ENCODE results near the gene HIVEP2. TPM values are rescaled to one million over a fixed set of nuclear protein-coding genes. Genes with fewer than 3 reads are reported as not detected.

The HIVEP2 gene
- total and polyA plus RNA-seq, 4 experiments from 2014 or later, result 5.0 to 92.7 (median 56.7) TPM

DNA sequence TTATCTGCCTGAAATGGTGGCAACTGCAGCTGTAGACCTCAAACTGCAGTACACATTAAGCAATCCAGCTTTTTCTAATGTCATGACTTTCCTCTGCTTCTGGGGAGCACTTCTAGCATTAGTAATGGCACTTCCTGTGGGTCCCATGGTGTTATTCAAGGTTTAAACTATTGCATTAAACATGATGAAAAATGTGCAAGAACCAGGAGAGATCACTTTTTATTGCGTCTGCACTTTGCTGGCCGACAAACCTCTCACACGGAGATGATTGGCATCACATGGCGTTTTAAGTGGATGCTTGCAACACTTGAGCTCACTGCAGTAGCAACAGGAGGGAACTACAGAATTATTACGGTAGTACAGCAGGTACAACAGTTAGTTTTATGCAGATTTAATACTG is 148.4 kb downstream of the HIVEP2 start:
- CTCF ChIA-PET (ENCODE audit: partially characterized antibody), result interaction anchor here (1.5 kb wide), 1 partner anchor 17 kb away, joined by 5 read pairs; no protein-coding TSS in a partner anchor
- no peaks in the 10 kb centered on the region for H3K27me3 ChIP-seq (ENCODE audit: insufficient read depth, low read length)
- no peaks in the 10 kb centered on the region for H3K36me3 ChIP-seq (ENCODE audit: insufficient read depth, low read length)
- no peak overlapping the region for H3K4me3 ChIP-seq (ENCODE audit: low read length in 2 of 2)
- peaks cover 64% of the 10 kb centered on the region for H3K4me1 ChIP-seq (ENCODE audit: insufficient read depth, low read length)
- intact Hi-C loops (cut with micrococcal nuclease), result no loop called here
- no peak overlapping the region for H3K27ac ChIP-seq (ENCODE audit: low read depth, low read length)
- H3K9me3 ChIP-seq (ENCODE audit: control insufficient read depth in 1 of 2, low read length in 2 of 2), result no peaks in the 10 kb centered on the region
- no peak for DNase-seq
- Mint-ChIP-seq H3K9me3 (no peaks in the 10 kb centered on the region), H3K27me3 (no peaks in the 10 kb centered on the region), H3K36me3 (peaks cover 16 to 25% of the 10 kb centered on the region in 2 donors), H3K4me1 (peaks cover 50 to 72% (median 63%) of the 10 kb centered on the region in 4 donors), H3K27ac (peak overlapping the region in 6 of 7 donors; percentile 4 to 88 (median 25)), H3K4me3 (peak overlapping the region in 5 of 8 donors; percentile 1 to 35 (median 34))
- POLR2A ChIA-PET (ENCODE audit: partially characterized antibody), result interaction anchor here (1.0 to 2.4 kb wide), 8 partner anchors 16 to 149 kb away, joined by 3 to 5 read pairs (median 4); no protein-coding TSS in a partner anchor

DNA sequence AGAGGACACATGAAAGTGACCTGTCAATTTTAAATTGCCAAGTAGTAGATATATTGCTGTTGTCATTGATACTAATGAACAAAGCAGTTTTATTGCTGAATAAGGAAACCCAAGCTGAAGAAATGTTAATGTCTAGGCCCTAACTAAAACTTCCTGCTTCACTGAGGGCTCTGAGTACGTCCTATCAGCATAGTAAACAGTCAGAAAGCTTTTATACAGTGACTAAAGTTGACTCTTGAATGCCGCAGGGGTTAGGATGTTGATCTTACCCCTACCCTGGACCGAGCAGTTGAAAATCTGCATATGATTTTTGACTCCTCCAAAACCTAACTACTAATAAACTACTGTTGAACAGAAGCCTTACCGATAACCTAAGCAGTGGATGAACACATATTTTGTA is 149.0 kb downstream of the HIVEP2 start:
- H3K36me3 ChIP-seq (ENCODE audit: insufficient read depth, low read length), result no peaks in the 10 kb centered on the region
- intact Hi-C loops (cut with micrococcal nuclease), result no loop called here
- peak overlapping the region in 6 of 7 donors; percentile 4 to 75 (median 30) for H3K27ac Mint-ChIP-seq
- peaks cover 62% of the 10 kb centered on the region for H3K4me1 ChIP-seq (ENCODE audit: insufficient read depth, low read length)
- H3K4me1 Mint-ChIP-seq, result peaks cover 51 to 72% (median 62%) of the 10 kb centered on the region in 4 donors
- no peak for DNase-seq
- H3K27ac ChIP-seq (ENCODE audit: low read depth, low read length), result no peak overlapping the region
- no peak overlapping the region for H3K4me3 Mint-ChIP-seq
- H3K27me3 ChIP-seq (ENCODE audit: insufficient read depth, low read length), result no peaks in the 10 kb centered on the region
- H3K36me3 Mint-ChIP-seq, result peaks cover 12 to 22% of the 10 kb centered on the region in 2 donors
- H3K27me3 Mint-ChIP-seq, result no peaks in the 10 kb centered on the region
- CTCF ChIA-PET (ENCODE audit: partially characterized antibody), result interaction anchor here (0.8 to 1.5 kb wide), 2 partner anchors 17 to 25 kb away, joined by 3 to 5 read pairs; no protein-coding TSS in a partner anchor
- H3K9me3 ChIP-seq (ENCODE audit: control insufficient read depth in 1 of 2, low read length in 2 of 2), result no peaks in the 10 kb centered on the region
- no peak overlapping the region for H3K4me3 ChIP-seq (ENCODE audit: low read length in 2 of 2)
- H3K9me3 Mint-ChIP-seq, result no peaks in the 10 kb centered on the region
- POLR2A ChIA-PET (ENCODE audit: partially characterized antibody), result interaction anchor here (0.6 to 2.4 kb wide), 8 partner anchors 15 to 137 kb away, joined by 3 to 5 read pairs (median 4); no protein-coding TSS in a partner anchor

- intact Hi-C loops (cut with micrococcal nuclease), result no loop called here
- Mint-ChIP-seq H3K36me3 (peaks cover 6 to 25% of the 10 kb centered on the region in 2 donors), H3K4me1 (peaks cover 51 to 66% (median 58%) of the 10 kb centered on the region in 4 donors), H3K27me3 (no peaks in the 10 kb centered on the region), H3K4me3 (no peak overlapping the region), H3K9me3 (no peaks in the 10 kb centered on the region), H3K27ac (peak overlapping the region in 1 of 7 donors; percentile 23)
- no peak overlapping the region for H3K4me3 ChIP-seq (ENCODE audit: low read length in 2 of 2)
- H3K27me3 ChIP-seq (ENCODE audit: insufficient read depth, low read length), result no peaks in the 10 kb centered on the region
- H3K27ac ChIP-seq (ENCODE audit: low read depth, low read length), result no peak overlapping the region
- no peak for DNase-seq
- H3K9me3 ChIP-seq (ENCODE audit: control insufficient read depth in 1 of 2, low read length in 2 of 2), result no peaks in the 10 kb centered on the region
- H3K4me1 ChIP-seq (ENCODE audit: insufficient read depth, low read length), result peaks cover 57% of the 10 kb centered on the region
- no peaks in the 10 kb centered on the region for H3K36me3 ChIP-seq (ENCODE audit: insufficient read depth, low read length)
- ChIA-PET CTCF (ENCODE audit: partially characterized antibody) (interaction anchor here (0.8 to 1.7 kb wide), 3 partner anchors 11 to 27 kb away, joined by 3 to 6 read pairs (median 4); no protein-coding TSS in a partner anchor), POLR2A (ENCODE audit: partially characterized antibody) (interaction anchor here (0.6 to 2.0 kb wide), 5 partner anchors 8 to 48 kb away, joined by 3 to 5 read pairs (median 3); no protein-coding TSS in a partner anchor)
Observed at GRCh38 chr6:142794424-142794823, 150.6 kb downstream of the HIVEP2 start.

DNA sequence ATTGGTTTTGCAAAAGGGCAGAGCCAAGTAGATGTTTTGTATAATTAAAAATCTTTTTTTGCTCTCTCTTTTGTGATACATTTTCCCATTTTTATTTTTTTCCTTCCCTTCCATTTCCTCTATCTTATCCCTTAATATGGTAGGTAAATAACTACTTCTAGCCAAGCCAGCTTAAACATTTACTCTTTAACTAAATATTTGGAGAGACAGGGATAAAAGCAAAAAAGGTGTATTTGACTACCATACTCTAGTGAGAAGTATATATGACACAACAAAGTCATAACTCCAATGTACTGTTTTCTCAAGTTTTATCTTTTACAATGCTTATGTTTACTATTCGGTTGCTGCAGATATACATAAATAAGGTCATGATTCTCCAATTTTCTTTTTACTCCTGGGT is 154.7 kb downstream of the HIVEP2 start:
- intact Hi-C loops (cut with micrococcal nuclease), result no loop called here

DNA sequence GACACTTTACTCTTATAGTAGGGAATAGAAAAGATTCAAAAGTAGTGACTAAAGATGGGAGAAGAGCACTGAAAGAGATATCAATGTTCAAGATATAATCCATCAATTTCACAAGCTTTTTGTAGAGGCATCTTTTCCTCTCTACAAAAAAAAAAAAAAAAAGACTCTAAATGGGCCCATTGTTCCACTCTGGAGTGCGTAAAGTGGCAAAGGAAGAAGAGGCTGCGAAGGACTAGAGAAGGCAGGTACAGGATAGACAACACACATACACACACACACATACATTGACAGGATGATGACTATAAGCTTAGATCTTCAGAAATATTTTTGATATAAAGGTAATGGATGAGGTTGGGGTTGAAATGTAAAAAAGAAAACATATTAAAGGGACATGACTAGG is 157.6 kb downstream of the HIVEP2 start:
- Mint-ChIP-seq H3K9me3 (no peaks in the 10 kb centered on the region), H3K4me1 (peaks cover 48 to 77% (median 61%) of the 10 kb centered on the region in 4 donors), H3K36me3 (peaks cover 28 to 29% of the 10 kb centered on the region in 2 donors), H3K27ac (peak overlapping the region; percentile 3 to 92 (median 56)), H3K27me3 (no peaks in the 10 kb centered on the region), H3K4me3 (peak overlapping the region in 2 of 8 donors; percentile 16 to 35)
- Histone ChIP-seq H3K36me3 (ENCODE audit: insufficient read depth, low read length) (no peaks in the 10 kb centered on the region), H3K27ac (ENCODE audit: low read depth, low read length) (no peak overlapping the region), H3K27me3 (ENCODE audit: insufficient read depth, low read length) (no peaks in the 10 kb centered on the region), H3K4me1 (ENCODE audit: insufficient read depth, low read length) (peaks cover 74% of the 10 kb centered on the region), H3K4me3 (ENCODE audit: low read length in 2 of 2) (no peak overlapping the region), H3K9me3 (ENCODE audit: control insufficient read depth in 1 of 2, low read length in 2 of 2) (no peaks in the 10 kb centered on the region)
- DNase-seq, result no peak
- POLR2A ChIA-PET (ENCODE audit: partially characterized antibody), result interaction anchor here (1.0 to 1.3 kb wide), 3 partner anchors 18 to 33 kb away, joined by 3 to 4 read pairs (median 4); no protein-coding TSS in a partner anchor
- intact Hi-C loops (cut with micrococcal nuclease), result loop anchor here (5.0 kb wide), 1 partner anchor 35 kb away; no protein-coding TSS in a partner anchor
- CTCF ChIA-PET (ENCODE audit: partially characterized antibody), result no interaction called here

More for the DNA sequence above, 154.7 kb downstream of the HIVEP2 start:
- ChIA-PET POLR2A (ENCODE audit: partially characterized antibody) (interaction anchor here (1.0 to 1.9 kb wide), 5 partner anchors 10 to 20 kb away, joined by 3 to 5 read pairs (median 3); no protein-coding TSS in a partner anchor), CTCF (ENCODE audit: partially characterized antibody) (interaction anchor here (1.3 kb wide), 1 partner anchor 36 kb away, joined by 3 read pairs; no protein-coding TSS in a partner anchor)
- H3K9me3 ChIP-seq (ENCODE audit: control insufficient read depth in 1 of 2, low read length in 2 of 2), result no peaks in the 10 kb centered on the region
- H3K27ac ChIP-seq (ENCODE audit: low read depth, low read length), result no peak overlapping the region
- H3K4me1 ChIP-seq (ENCODE audit: insufficient read depth, low read length), result peaks cover 64% of the 10 kb centered on the region
- no peaks in the 10 kb centered on the region for H3K27me3 ChIP-seq (ENCODE audit: insufficient read depth, low read length)
- peak overlapping the region in 4 of 7 donors; percentile 12 to 74 (median 45) for H3K27ac Mint-ChIP-seq
- no peak for DNase-seq
- H3K9me3 Mint-ChIP-seq, result no peaks in the 10 kb centered on the region
- H3K4me3 Mint-ChIP-seq, result peak overlapping the region in 1 of 8 donors; percentile 34
- H3K4me3 ChIP-seq (ENCODE audit: low read length in 2 of 2), result no peak overlapping the region
- H3K36me3 ChIP-seq (ENCODE audit: insufficient read depth, low read length), result no peaks in the 10 kb centered on the region
- H3K36me3 Mint-ChIP-seq, result peaks cover 24 to 28% of the 10 kb centered on the region in 2 donors
- no peaks in the 10 kb centered on the region for H3K27me3 Mint-ChIP-seq
- peaks cover 48 to 82% (median 57%) of the 10 kb centered on the region in 4 donors for H3K4me1 Mint-ChIP-seq

DNA sequence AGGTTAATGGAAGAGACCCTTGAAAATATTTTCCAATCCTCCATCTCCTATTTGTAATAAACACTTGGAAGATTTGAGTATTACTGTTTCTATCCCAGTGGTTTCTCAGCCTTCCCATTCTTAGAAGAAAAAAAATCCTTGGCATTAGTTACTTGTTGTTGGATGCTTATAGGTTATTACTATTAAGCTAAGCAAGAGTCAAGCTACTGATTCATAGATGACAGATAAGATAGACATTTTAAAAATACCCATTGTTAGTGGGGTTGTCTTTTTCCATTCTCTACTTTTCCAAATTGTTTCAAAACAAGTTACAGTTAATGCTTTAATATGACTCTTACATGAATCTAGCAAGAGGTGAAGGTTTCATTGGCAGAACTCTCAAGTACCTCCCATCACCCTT is 158.5 kb downstream of the HIVEP2 start:
- peak overlapping the region in 2 of 8 donors; percentile 27 to 36 for H3K4me3 Mint-ChIP-seq
- H3K4me3 ChIP-seq (ENCODE audit: low read length in 2 of 2), result no peak overlapping the region
- H3K9me3 Mint-ChIP-seq, result no peaks in the 10 kb centered on the region
- H3K9me3 ChIP-seq (ENCODE audit: control insufficient read depth in 1 of 2, low read length in 2 of 2), result no peaks in the 10 kb centered on the region
- ChIA-PET POLR2A (ENCODE audit: partially characterized antibody) (interaction anchor here (0.7 to 1.3 kb wide), 4 partner anchors 33 to 145 kb away, joined by 3 to 4 read pairs (median 4); no protein-coding TSS in a partner anchor), CTCF (ENCODE audit: partially characterized antibody) (interaction anchor here (1.3 kb wide), 1 partner anchor 12 kb away, joined by 5 read pairs; no protein-coding TSS in a partner anchor)
- H3K27me3 Mint-ChIP-seq, result no peaks in the 10 kb centered on the region
- no peak for DNase-seq
- H3K36me3 Mint-ChIP-seq, result peaks cover 21 to 37% of the 10 kb centered on the region in 2 donors
- peaks cover 76% of the 10 kb centered on the region for H3K4me1 ChIP-seq (ENCODE audit: insufficient read depth, low read length)
- H3K36me3 ChIP-seq (ENCODE audit: insufficient read depth, low read length), result no peaks in the 10 kb centered on the region
- peak overlapping the region in 6 of 7 donors; percentile 30 to 73 (median 44) for H3K27ac Mint-ChIP-seq
- H3K4me1 Mint-ChIP-seq, result peaks cover 46 to 76% (median 60%) of the 10 kb centered on the region in 4 donors
- H3K27me3 ChIP-seq (ENCODE audit: insufficient read depth, low read length), result no peaks in the 10 kb centered on the region
- H3K27ac ChIP-seq (ENCODE audit: low read depth, low read length), result no peak overlapping the region
- intact Hi-C loops (cut with micrococcal nuclease), result loop anchor here (5.0 kb wide), 1 partner anchor 36 kb away; no protein-coding TSS in a partner anchor

- intact Hi-C loops (cut with micrococcal nuclease), result no loop called here
- Mint-ChIP-seq H3K4me1 (peaks cover 40 to 73% (median 58%) of the 10 kb centered on the region in 4 donors), H3K36me3 (peaks cover 26 to 47% of the 10 kb centered on the region in 2 donors), H3K27ac (peak overlapping the region; percentile 48 to 89 (median 60)), H3K9me3 (no peaks in the 10 kb centered on the region), H3K27me3 (no peaks in the 10 kb centered on the region), H3K4me3 (peak overlapping the region in 2 of 8 donors; percentile 24 to 78)
- DNase-seq, result no peak
- H3K4me3 ChIP-seq (ENCODE audit: low read length in 2 of 2), result no peak overlapping the region
- POLR2A ChIA-PET (ENCODE audit: partially characterized antibody), result interaction anchor here (1.0 kb wide), 1 partner anchor 59 kb away, joined by 3 read pairs; no protein-coding TSS in a partner anchor
- no peaks in the 10 kb centered on the region for H3K9me3 ChIP-seq (ENCODE audit: control insufficient read depth in 1 of 2, low read length in 2 of 2)
- CTCF ChIA-PET (ENCODE audit: partially characterized antibody), result interaction anchor here (1.4 kb wide), 1 partner anchor 9 kb away, joined by 3 read pairs; no protein-coding TSS in a partner anchor
- no peaks in the 10 kb centered on the region for H3K27me3 ChIP-seq (ENCODE audit: insufficient read depth, low read length)
- H3K36me3 ChIP-seq (ENCODE audit: insufficient read depth, low read length), result no peaks in the 10 kb centered on the region
- H3K27ac ChIP-seq (ENCODE audit: low read depth, low read length), result no peak overlapping the region
- peaks cover 78% of the 10 kb centered on the region for H3K4me1 ChIP-seq (ENCODE audit: insufficient read depth, low read length)
Observed at GRCh38 chr6:142784344-142784743, 160.6 kb downstream of the HIVEP2 start.
